ENCODE measurements around the gene SAMD1. TPM values are rescaled to one million over a fixed set of nuclear protein-coding genes. Genes with fewer than 3 reads are reported as not detected.
A peak's percentile ranks its signal among the peaks of the same experiment; 100 is the strongest.

The SAMD1 gene
- total RNA-seq, 2 experiments from 2014 or later: 62.1 to 66.9 TPM

DNA sequence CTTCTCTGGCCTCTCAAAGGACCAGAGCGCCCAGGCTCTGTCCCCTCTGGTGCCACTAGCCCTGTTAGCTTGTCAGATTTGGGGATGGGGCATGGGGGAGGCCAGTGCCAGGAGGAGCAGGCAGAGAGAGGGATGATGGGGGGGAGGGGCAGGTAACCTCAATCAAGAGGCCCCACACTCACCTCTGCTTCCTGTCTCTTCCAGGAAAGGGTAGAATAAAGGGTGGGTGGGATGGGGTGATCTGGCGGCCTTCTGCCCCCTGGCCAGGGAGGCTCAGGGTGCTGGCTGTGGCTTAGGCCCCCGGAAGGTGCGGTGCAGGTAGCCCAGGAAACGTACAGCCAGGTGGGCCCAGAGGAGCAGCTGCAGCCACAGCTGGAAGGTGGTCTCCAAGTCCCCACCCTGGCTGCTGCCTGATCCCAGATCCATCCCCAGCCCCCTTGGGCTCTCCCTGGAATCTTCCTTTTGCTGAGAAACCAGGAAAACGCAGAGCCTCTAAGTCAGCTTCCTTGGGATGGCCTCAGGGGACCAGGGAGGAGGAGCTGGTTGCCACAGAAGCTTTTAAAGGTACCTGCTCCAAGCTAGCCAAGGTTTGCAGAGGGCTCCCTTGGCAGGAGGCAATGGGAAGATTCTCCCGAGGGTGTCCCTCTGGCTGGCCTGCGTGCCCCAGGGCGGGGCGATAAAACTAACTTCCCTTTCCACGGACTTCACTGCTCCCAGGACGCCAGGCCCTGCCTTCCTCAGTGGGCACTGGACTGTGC lies 21.7 kb upstream of the SAMD1 start:
- Mint-ChIP-seq H3K27ac (peak overlapping the region; percentile 34), H3K4me3 (no peak overlapping the region), H3K4me1 (ENCODE audit: low read depth) (peaks cover 49% of the 10 kb centered on the region), H3K36me3 (ENCODE audit: low read depth) (no peaks in the 10 kb centered on the region), H3K27me3 (no peaks in the 10 kb centered on the region), H3K9me3 (no peaks in the 10 kb centered on the region)
- CTCF ChIA-PET: interaction anchor here (4.2 kb wide), 1 partner anchor 19 kb away, joined by 29 read pairs; no protein-coding TSS in a partner anchor
- POLR2A ChIA-PET: interaction anchor here (1.1 kb wide), 2 partner anchors 19 to 21 kb away, joined by 3 to 6 read pairs; no protein-coding TSS in a partner anchor
- intact Hi-C loops (cut with micrococcal nuclease): no loop called here
- DNase-seq (no peak), ATAC-seq (no peak)
- TF ChIP-seq, protein P1, sequence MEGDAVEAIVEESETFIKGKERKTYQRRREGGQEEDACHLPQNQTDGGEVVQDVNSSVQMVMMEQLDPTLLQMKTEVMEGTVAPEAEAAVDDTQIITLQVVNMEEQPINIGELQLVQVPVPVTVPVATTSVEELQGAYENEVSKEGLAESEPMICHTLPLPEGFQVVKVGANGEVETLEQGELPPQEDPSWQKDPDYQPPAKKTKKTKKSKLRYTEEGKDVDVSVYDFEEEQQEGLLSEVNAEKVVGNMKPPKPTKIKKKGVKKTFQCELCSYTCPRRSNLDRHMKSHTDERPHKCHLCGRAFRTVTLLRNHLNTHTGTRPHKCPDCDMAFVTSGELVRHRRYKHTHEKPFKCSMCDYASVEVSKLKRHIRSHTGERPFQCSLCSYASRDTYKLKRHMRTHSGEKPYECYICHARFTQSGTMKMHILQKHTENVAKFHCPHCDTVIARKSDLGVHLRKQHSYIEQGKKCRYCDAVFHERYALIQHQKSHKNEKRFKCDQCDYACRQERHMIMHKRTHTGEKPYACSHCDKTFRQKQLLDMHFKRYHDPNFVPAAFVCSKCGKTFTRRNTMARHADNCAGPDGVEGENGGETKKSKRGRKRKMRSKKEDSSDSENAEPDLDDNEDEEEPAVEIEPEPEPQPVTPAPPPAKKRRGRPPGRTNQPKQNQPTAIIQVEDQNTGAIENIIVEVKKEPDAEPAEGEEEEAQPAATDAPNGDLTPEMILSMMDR (IDR thresholded peaks at IDR 0.05): no peak

DNA sequence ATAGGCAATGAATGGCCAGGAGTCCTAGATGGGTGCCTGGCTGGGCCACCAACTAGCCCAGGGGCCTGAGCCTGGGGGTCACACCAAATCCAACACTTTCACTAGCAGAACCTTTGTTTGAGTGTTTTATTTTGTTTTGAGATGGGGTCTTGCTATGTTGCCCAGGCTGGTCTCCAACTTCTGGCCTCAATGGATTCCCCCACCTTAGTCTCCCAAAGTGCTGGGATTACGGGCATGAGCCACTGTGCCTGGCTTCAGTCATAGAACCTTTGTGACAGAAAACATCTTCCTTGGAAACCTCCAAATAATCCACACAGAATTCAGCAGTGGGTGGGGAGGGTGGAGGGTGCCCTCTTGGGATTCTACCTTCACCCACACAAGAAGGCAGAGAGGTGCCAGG lies 20.9 kb upstream of the SAMD1 start:
- Mint-ChIP-seq H3K9me3 (no peaks in the 10 kb centered on the region), H3K36me3 (ENCODE audit: low read depth) (no peaks in the 10 kb centered on the region), H3K27me3 (no peaks in the 10 kb centered on the region), H3K4me3 (no peak overlapping the region), H3K27ac (no peak overlapping the region), H3K4me1 (ENCODE audit: low read depth) (peaks cover 44% of the 10 kb centered on the region)
- ChIA-PET POLR2A (interaction anchor here (1.1 kb wide), 1 partner anchor 18 kb away, joined by 3 read pairs; no protein-coding TSS in a partner anchor), CTCF (interaction anchor here (1.3 kb wide), 1 partner anchor 237 kb away, joined by 3 read pairs; no protein-coding TSS in a partner anchor)
- ATAC-seq: no peak
- no peak for DNase-seq
- TF ChIP-seq, protein P1 (IDR thresholded peaks at IDR 0.05): no peak
- intact Hi-C loops (cut with micrococcal nuclease): no loop called here

DNA sequence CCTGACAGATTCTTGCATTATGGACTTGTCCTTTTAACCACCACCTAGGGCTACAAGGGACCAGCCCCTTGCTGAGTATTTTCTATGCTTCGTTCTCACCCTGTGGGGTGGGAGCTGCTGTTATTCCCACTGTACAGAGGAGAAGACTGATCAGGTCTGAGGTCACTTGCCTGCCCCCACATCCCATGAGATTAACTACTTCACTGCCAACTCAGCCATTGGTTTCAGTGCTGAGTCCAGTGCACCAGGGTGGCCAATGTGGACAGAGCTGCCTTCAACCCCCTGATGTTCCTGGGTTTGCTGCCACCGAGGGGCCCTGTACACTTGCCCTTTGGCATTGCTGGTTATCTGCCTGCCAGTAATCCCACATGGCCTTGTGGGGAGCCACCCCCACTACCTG lies 20.1 kb upstream of the SAMD1 start:
- no peak overlapping the region for H3K4me3 Mint-ChIP-seq
- ATAC-seq: no peak
- DNase-seq: no peak
- intact Hi-C loops (cut with micrococcal nuclease): no loop called here
- ChIA-PET CTCF (interaction anchor here (1.0 to 1.3 kb wide), 2 partner anchors 26 to 237 kb away, joined by 3 to 5 read pairs; partner anchors contain the start of gene ASF1B), POLR2A (no interaction called here)
- H3K27ac Mint-ChIP-seq: peak overlapping the region; percentile 23
- H3K36me3 Mint-ChIP-seq (ENCODE audit: low read depth): no peaks in the 10 kb centered on the region
- TF ChIP-seq, protein P1 (IDR thresholded peaks at IDR 0.05): no peak
- no peaks in the 10 kb centered on the region for H3K27me3 Mint-ChIP-seq
- H3K9me3 Mint-ChIP-seq: no peaks in the 10 kb centered on the region
- peaks cover 36% of the 10 kb centered on the region for H3K4me1 Mint-ChIP-seq (ENCODE audit: low read depth)

GRCh38 chr19:14107581-14108461 lies 17.3 kb upstream of the SAMD1 start:
- H3K4me1 Mint-ChIP-seq (ENCODE audit: low read depth): peaks cover 15% of the 10 kb centered on the region
- H3K4me3 Mint-ChIP-seq: no peak overlapping the region
- CTCF ChIA-PET: no interaction called here
- no peaks in the 10 kb centered on the region for H3K27me3 Mint-ChIP-seq
- no peaks in the 10 kb centered on the region for H3K9me3 Mint-ChIP-seq
- ATAC-seq: no peak
- intact Hi-C loops (cut with micrococcal nuclease): no loop called here
- POLR2A ChIA-PET: no interaction called here
- no peak for DNase-seq
- TF ChIP-seq, protein P1 (IDR thresholded peaks at IDR 0.05): no peak
- H3K36me3 Mint-ChIP-seq (ENCODE audit: low read depth): no peaks in the 10 kb centered on the region
- H3K27ac Mint-ChIP-seq: no peak overlapping the region

Measured in activated CD8-positive, alpha-beta T cell treated with anti-CD3 and anti-CD28 coated beads for 36 hours (primary cell).